ENCODE measurements around the gene MYMK. TPM values are rescaled to one million over a fixed set of nuclear protein-coding genes. Genes with fewer than 3 reads are reported as not detected.
A peak's percentile ranks its signal among the peaks of the same experiment; 100 is the strongest.

Gene MYMK
- total and polyA plus RNA-seq, 10 donors = not detected

- 84 to 91% (median 87%) methylated on average over 20 to 27 of the region's 27 CpGs for WGBS, 5 donors
- no peak for DNase-seq
Observed at GRCh38 chr9:133471551-133472276, 53.0 kb downstream of the MYMK start.

GRCh38 chr9:133470988-133471387 lies 53.8 kb downstream of the MYMK start:
- peaks cover 0 to 61% (median 34%) of the 10 kb centered on the region in 6 donors for H3K36me3 ChIP-seq
- H3K27me3 ChIP-seq (replicated peaks in 1 of 7) = no peaks in the 10 kb centered on the region
- peak overlapping the region in 1 of 8 donors; percentile 24 for H3K27ac ChIP-seq
- DNase-seq = no peak
- H3K9me3 ChIP-seq = no peaks in the 10 kb centered on the region
- intact Hi-C loops (cut with DNase I; ENCODE audit: low total_unique reads) = no loop called here
- no peak overlapping the region for H3K4me3 ChIP-seq
- peaks cover 0 to 51% (median 17%) of the 10 kb centered on the region in 6 donors for H3K4me1 ChIP-seq
- 64 to 78% (median 73%) methylated on average over 6 to 7 of the region's 7 CpGs for WGBS, 5 donors
- TF ChIP-seq POLR2A (IDR thresholded peaks at IDR 0.05) (no peak), CTCF (IDR thresholded peaks at IDR 0.05 in 8 of 11, conservative IDR thresholded peaks at IDR 0.05 in 3 of 11) (no peak), POLR2AphosphoS5 (IDR thresholded peaks at IDR 0.05) (no peak)

More at GRCh38 chr9:133471551-133472276, 53.0 kb downstream of the MYMK start:
- intact Hi-C loops (cut with DNase I; ENCODE audit: low total_unique reads) = no loop called here
- Histone ChIP-seq H3K27ac (no peak overlapping the region), H3K27me3 (replicated peaks in 1 of 7) (no peaks in the 10 kb centered on the region), H3K4me1 (peaks cover 1 to 59% (median 22%) of the 10 kb centered on the region in 6 donors), H3K36me3 (peaks cover 0 to 69% (median 37%) of the 10 kb centered on the region in 6 donors), H3K4me3 (no peak overlapping the region), H3K9me3 (no peaks in the 10 kb centered on the region)
- TF ChIP-seq CTCF (IDR thresholded peaks at IDR 0.05 in 8 of 11, conservative IDR thresholded peaks at IDR 0.05 in 3 of 11) (no peak), POLR2A (IDR thresholded peaks at IDR 0.05) (no peak), POLR2AphosphoS5 (IDR thresholded peaks at IDR 0.05) (peak; percentile 19 to 69 (median 51))

GRCh38 chr9:133470427-133470924 lies 54.3 kb downstream of the MYMK start:
- WGBS, 5 donors = 75 to 94% (median 80%) methylated on average over 12 to 16 of the region's 16 CpGs
- Histone ChIP-seq H3K27me3 (replicated peaks in 1 of 7) (no peaks in the 10 kb centered on the region), H3K27ac (peak overlapping the region in 1 of 8 donors; percentile 24), H3K9me3 (no peaks in the 10 kb centered on the region), H3K4me3 (no peak overlapping the region), H3K4me1 (peaks cover 0 to 46% (median 15%) of the 10 kb centered on the region in 6 donors), H3K36me3 (peaks cover 0 to 56% (median 32%) of the 10 kb centered on the region in 6 donors)
- intact Hi-C loops (cut with DNase I; ENCODE audit: low total_unique reads) = no loop called here
- no peak for DNase-seq
- peak; percentile 32 to 75 (median 60) for TF ChIP-seq POLR2AphosphoS5 (IDR thresholded peaks at IDR 0.05)
- TF ChIP-seq POLR2A (IDR thresholded peaks at IDR 0.05) = no peak
- no peak for TF ChIP-seq CTCF (IDR thresholded peaks at IDR 0.05 in 8 of 11, conservative IDR thresholded peaks at IDR 0.05 in 3 of 11)

- no peaks in the 10 kb centered on the region for H3K27me3 ChIP-seq (replicated peaks in 1 of 7)
- H3K4me1 ChIP-seq = peaks cover 0 to 39% (median 5%) of the 10 kb centered on the region in 6 donors
- WGBS, 5 donors = 75 to 90% (median 81%) methylated on average over 4 to 6 of the region's 6 CpGs; no CpG with 5 or more reads in 1 of the 5 donors
- intact Hi-C loops (cut with DNase I; ENCODE audit: low total_unique reads) = no loop called here
- H3K4me3 ChIP-seq = no peak overlapping the region
- H3K36me3 ChIP-seq = peaks cover 0 to 48% (median 21%) of the 10 kb centered on the region in 6 donors
- no peak for DNase-seq
- peak overlapping the region in 1 of 8 donors; percentile 9 for H3K27ac ChIP-seq
- H3K9me3 ChIP-seq = no peaks in the 10 kb centered on the region
- TF ChIP-seq CTCF (IDR thresholded peaks at IDR 0.05 in 8 of 11, conservative IDR thresholded peaks at IDR 0.05 in 3 of 11) (no peak), POLR2AphosphoS5 (IDR thresholded peaks at IDR 0.05) (peak; percentile 11 to 30 (median 22))
Observed at GRCh38 chr9:133468777-133469421, 55.9 kb downstream of the MYMK start.

Measured in spleen (tissue), 11 donors.